DMS 273 (cell line): ENCODE results near the gene TACC2.
A peak's percentile ranks its signal among the peaks of the same experiment; 100 is the strongest.

Experiments used
- DNase-seq: peaks from one replicate; lab custom pipeline; 2025; ENCODE audit not compliant: unreplicated experiment; lab: John Stamatoyannopoulos, UW

Gene TACC2

GRCh38 chr10:122141821-122142640 is 153.1 kb downstream of the TACC2 start:
- DNase-seq, result peak; percentile 43

GRCh38 chr10:122142641-122143237 is 153.8 kb downstream of the TACC2 start:
- DNase-seq, result peak; percentile 52

GRCh38 chr10:122143238-122143841 is 154.4 kb downstream of the TACC2 start:
- peak; percentile 58 for DNase-seq

GRCh38 chr10:122144199-122144598 is 155.2 kb downstream of the TACC2 start:
- no peak for DNase-seq

- DNase-seq, result no peak
Observed at GRCh38 chr10:122145113-122145512, 156.2 kb downstream of the TACC2 start.

- peak; percentile 78 for DNase-seq
Observed at GRCh38 chr10:122147663-122148062, 158.7 kb downstream of the TACC2 start.

- peak; percentile 64 for DNase-seq
Observed at GRCh38 chr10:122148876-122149560, 160.1 kb downstream of the TACC2 start.

- peak; percentile 96 for DNase-seq
Observed at GRCh38 chr10:122149561-122150505, 160.9 kb downstream of the TACC2 start.

GRCh38 chr10:122151121-122151694 is 162.2 kb downstream of the TACC2 start:
- no peak for DNase-seq

GRCh38 chr10:122152544-122152943 is 163.6 kb downstream of the TACC2 start:
- DNase-seq, result peak; percentile 97

GRCh38 chr10:122154031-122154544 is 165.1 kb downstream of the TACC2 start:
- no peak for DNase-seq

GRCh38 chr10:122154545-122155366 is 165.8 kb downstream of the TACC2 start:
- DNase-seq, result no peak

- DNase-seq, result no peak
Observed at GRCh38 chr10:122157451-122157850, 168.5 kb downstream of the TACC2 start.

- DNase-seq, result no peak
Observed at GRCh38 chr10:122158362-122158761, 169.4 kb downstream of the TACC2 start.

GRCh38 chr10:122159141-122159970 is 170.4 kb downstream of the TACC2 start:
- DNase-seq, result peak; percentile 56

- DNase-seq, result no peak
Observed at GRCh38 chr10:122161795-122162194, 172.8 kb downstream of the TACC2 start.

GRCh38 chr10:122162671-122163173 is 173.8 kb downstream of the TACC2 start:
- peak; percentile 15 for DNase-seq
